HepG2 (cell line): Measurements from ENCODE around the gene ITGAE.

Experiments
- ETV6 ChIP-seq: sonication (generic); formaldehyde crosslinking; conservative IDR thresholded peaks from 2 replicates; pipeline ENCODE4 v1.4.0; 2020; ENCODE audit warnings: missing genetic modification reagents
- FOXP1 ChIP-seq, 2 experiments: fragments of 450-650 bp in 1 of 2; IDR thresholded peaks; 2 replicates each; pipeline ENCODE4 v1.6.1; 2017 to 2018; ENCODE audit warnings: antibody characterized with exemption in 1 of 2
- RBM22 ChIP-seq: fragments of 200-400 bp; formaldehyde crosslinking; optimal IDR thresholded peaks from 2 replicates; pipeline ENCODE3; 2017; ENCODE audit warnings: mild to moderate bottlenecking, low read length, moderate library complexity
- RXRA ChIP-seq: sonication (generic); formaldehyde crosslinking; IDR thresholded peaks from 2 replicates; pipeline ENCODE4 v1.5.1; 2020; ENCODE audit warnings: missing genetic modification reagents
- YY1 ChIP-seq: IDR thresholded peaks from 2 replicates; pipeline ENCODE4 v1.6.1; 2011; ENCODE audit warnings: low read length, low read depth, moderate library complexity, mild to moderate bottlenecking; ENCODE audit not compliant: insufficient read depth, insufficient replicate concordance
- ZNF121 ChIP-seq: sonication (generic); formaldehyde crosslinking; IDR thresholded peaks from 2 replicates; pipeline ENCODE4 v1.5.0; 2020; ENCODE audit warnings: mild to moderate bottlenecking, missing genetic modification reagents
- TF ChIP-seq, protein P1 (sequence below), 2 experiments: fragments of 450-650 bp in 1 of 2; sonication (generic) in 1 of 2; formaldehyde crosslinking; IDR thresholded peaks; 2 replicates each; pipeline versions ENCODE4 v1.5.0 to v1.8.0; 2020 to 2022; ENCODE audit warnings: mild to moderate bottlenecking in 1 of 2, missing genetic modification reagents in 1 of 2
- TF ChIP-seq, protein P2 (sequence below): sonication (generic); formaldehyde crosslinking; IDR thresholded peaks from 2 replicates; pipeline ENCODE4 v1.5.0; 2020; ENCODE audit warnings: mild to moderate bottlenecking, missing genetic modification reagents, moderate library complexity

DNA sequence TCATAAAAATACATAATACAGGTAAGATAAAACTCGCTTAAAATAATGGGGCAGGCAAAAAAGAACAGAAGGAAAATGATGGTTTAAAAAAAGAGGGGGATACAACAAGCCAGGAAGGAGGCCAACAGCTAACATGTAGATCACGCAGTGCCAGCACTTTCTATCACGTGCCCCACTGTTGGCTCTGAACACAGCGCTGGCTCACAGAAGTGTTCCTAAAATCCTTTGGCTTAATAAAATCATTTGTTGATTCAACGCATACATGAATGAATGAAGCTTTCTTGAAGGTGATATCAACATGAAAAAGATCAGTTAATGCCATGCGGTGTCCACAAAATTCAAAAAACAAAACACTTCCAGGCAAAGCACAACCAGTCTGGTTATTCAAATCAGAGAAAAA is 8.5 kb downstream of the ITGAE start:
- TF ChIP-seq, protein P1, sequence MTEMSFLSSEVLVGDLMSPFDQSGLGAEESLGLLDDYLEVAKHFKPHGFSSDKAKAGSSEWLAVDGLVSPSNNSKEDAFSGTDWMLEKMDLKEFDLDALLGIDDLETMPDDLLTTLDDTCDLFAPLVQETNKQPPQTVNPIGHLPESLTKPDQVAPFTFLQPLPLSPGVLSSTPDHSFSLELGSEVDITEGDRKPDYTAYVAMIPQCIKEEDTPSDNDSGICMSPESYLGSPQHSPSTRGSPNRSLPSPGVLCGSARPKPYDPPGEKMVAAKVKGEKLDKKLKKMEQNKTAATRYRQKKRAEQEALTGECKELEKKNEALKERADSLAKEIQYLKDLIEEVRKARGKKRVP (CRISPR knock-in tag; IDR thresholded peaks at IDR 0.05), result no peak
- TF ChIP-seq FOXP1 (IDR thresholded peaks at IDR 0.05) (no peak), FOXP1 (CRISPR knock-in tag; IDR thresholded peaks at IDR 0.05) (no peak), YY1 (no peak), ZNF121 (CRISPR knock-in tag) (no peak), RBM22 (no peak), RXRA (no peak), ETV6 (no peak)
- TF ChIP-seq, protein P2, sequence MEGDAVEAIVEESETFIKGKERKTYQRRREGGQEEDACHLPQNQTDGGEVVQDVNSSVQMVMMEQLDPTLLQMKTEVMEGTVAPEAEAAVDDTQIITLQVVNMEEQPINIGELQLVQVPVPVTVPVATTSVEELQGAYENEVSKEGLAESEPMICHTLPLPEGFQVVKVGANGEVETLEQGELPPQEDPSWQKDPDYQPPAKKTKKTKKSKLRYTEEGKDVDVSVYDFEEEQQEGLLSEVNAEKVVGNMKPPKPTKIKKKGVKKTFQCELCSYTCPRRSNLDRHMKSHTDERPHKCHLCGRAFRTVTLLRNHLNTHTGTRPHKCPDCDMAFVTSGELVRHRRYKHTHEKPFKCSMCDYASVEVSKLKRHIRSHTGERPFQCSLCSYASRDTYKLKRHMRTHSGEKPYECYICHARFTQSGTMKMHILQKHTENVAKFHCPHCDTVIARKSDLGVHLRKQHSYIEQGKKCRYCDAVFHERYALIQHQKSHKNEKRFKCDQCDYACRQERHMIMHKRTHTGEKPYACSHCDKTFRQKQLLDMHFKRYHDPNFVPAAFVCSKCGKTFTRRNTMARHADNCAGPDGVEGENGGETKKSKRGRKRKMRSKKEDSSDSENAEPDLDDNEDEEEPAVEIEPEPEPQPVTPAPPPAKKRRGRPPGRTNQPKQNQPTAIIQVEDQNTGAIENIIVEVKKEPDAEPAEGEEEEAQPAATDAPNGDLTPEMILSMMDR, result no peak
